ENCODE results near the gene NAALADL2.

The NAALADL2 gene

GRCh38 chr3:175617247-175617646, 758.1 kb downstream of the NAALADL2 start:
- H3K4me3 ChIP-seq (ENCODE audit: low read depth, low read length): no peak overlapping the region
- no peak for TF ChIP-seq CTCF (IDR thresholded peaks at IDR 0.05; ENCODE audit: insufficient read depth, low read depth, low read length, missing control alignments)
- no peak for DNase-seq (ENCODE audit: low read depth)

- DNase-seq (ENCODE audit: low read depth): no peak
- H3K4me3 ChIP-seq (ENCODE audit: low read depth, low read length): no peak overlapping the region
These were observed 760.2 kb downstream of the NAALADL2 start for GRCh38 chr3:175619369-175619768.

GRCh38 chr3:175620093-175620492, 761.0 kb downstream of the NAALADL2 start:
- no peak for DNase-seq (ENCODE audit: low read depth)
- no peak overlapping the region for H3K4me3 ChIP-seq (ENCODE audit: low read depth, low read length)
- no peak for TF ChIP-seq CTCF (IDR thresholded peaks at IDR 0.05; ENCODE audit: insufficient read depth, low read depth, low read length, missing control alignments)

More at GRCh38 chr3:175619369-175619768, 760.2 kb downstream of the NAALADL2 start:
- no peak for TF ChIP-seq CTCF (IDR thresholded peaks at IDR 0.05; ENCODE audit: insufficient read depth, low read depth, low read length, missing control alignments)

- no peak overlapping the region for H3K4me3 ChIP-seq (ENCODE audit: low read depth, low read length)
- no peak for DNase-seq (ENCODE audit: low read depth)
- TF ChIP-seq CTCF (IDR thresholded peaks at IDR 0.05; ENCODE audit: insufficient read depth, low read depth, low read length, missing control alignments): no peak
These were observed 761.4 kb downstream of the NAALADL2 start for GRCh38 chr3:175620532-175620931.

- TF ChIP-seq CTCF (IDR thresholded peaks at IDR 0.05; ENCODE audit: insufficient read depth, low read depth, low read length, missing control alignments): no peak
- no peak for DNase-seq (ENCODE audit: low read depth)
- no peak overlapping the region for H3K4me3 ChIP-seq (ENCODE audit: low read depth, low read length)
These were observed 781.8 kb downstream of the NAALADL2 start for GRCh38 chr3:175640958-175641357.

GRCh38 chr3:175646865-175647264, 787.7 kb downstream of the NAALADL2 start:
- H3K4me3 ChIP-seq (ENCODE audit: low read depth, low read length): no peak overlapping the region
- no peak for TF ChIP-seq CTCF (IDR thresholded peaks at IDR 0.05; ENCODE audit: insufficient read depth, low read depth, low read length, missing control alignments)
- DNase-seq (ENCODE audit: low read depth): peak; percentile 18

GRCh38 chr3:175648899-175649298, 789.8 kb downstream of the NAALADL2 start:
- DNase-seq (ENCODE audit: low read depth): no peak
- TF ChIP-seq CTCF (IDR thresholded peaks at IDR 0.05; ENCODE audit: insufficient read depth, low read depth, low read length, missing control alignments): no peak
- no peak overlapping the region for H3K4me3 ChIP-seq (ENCODE audit: low read depth, low read length)

Data from GM12865 (cell line).